ENCODE measurements around the gene CNEP1R1. TPM values are rescaled to one million over a fixed set of nuclear protein-coding genes. Genes with fewer than 3 reads are reported as not detected.
A peak's percentile ranks its signal among the peaks of the same experiment; 100 is the strongest.

Gene CNEP1R1
- total RNA-seq, 1 donor from 2014 or later: 24.3 TPM

GRCh38 chr16:50065624-50066481 is 40.8 kb downstream of the CNEP1R1 start, which contains the start of gene HEATR3:
TSS of gene HEATR3 (plus strand) at chr16:50065970. CDS start at chr16:50066132, 162 bp downstream.
- Mint-ChIP-seq H3K9me3 (no peaks in the 10 kb centered on the region), H3K27ac (peak within 1 kb of the TSS; percentile 93), H3K27me3 (ENCODE audit: low read depth) (no peaks in the 10 kb centered on the region), H3K36me3 (peaks cover 4% of the 10 kb centered on the region), H3K4me3 (peak within 1 kb of the TSS; percentile 73), H3K4me1 (peaks cover 12% of the 10 kb centered on the region)
- peak; percentile 88 to 94 for DNase-seq (ENCODE audit: low spot score in 2 of 2, unreplicated experiment in 2 of 2)
- TF ChIP-seq, protein P1, sequence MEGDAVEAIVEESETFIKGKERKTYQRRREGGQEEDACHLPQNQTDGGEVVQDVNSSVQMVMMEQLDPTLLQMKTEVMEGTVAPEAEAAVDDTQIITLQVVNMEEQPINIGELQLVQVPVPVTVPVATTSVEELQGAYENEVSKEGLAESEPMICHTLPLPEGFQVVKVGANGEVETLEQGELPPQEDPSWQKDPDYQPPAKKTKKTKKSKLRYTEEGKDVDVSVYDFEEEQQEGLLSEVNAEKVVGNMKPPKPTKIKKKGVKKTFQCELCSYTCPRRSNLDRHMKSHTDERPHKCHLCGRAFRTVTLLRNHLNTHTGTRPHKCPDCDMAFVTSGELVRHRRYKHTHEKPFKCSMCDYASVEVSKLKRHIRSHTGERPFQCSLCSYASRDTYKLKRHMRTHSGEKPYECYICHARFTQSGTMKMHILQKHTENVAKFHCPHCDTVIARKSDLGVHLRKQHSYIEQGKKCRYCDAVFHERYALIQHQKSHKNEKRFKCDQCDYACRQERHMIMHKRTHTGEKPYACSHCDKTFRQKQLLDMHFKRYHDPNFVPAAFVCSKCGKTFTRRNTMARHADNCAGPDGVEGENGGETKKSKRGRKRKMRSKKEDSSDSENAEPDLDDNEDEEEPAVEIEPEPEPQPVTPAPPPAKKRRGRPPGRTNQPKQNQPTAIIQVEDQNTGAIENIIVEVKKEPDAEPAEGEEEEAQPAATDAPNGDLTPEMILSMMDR (IDR thresholded peaks at IDR 0.05; ENCODE audit: unreplicated experiment): no peak

GRCh38 chr16:50066482-50067289 is 41.7 kb downstream of the CNEP1R1 start:
- no peaks in the 10 kb centered on the region for H3K9me3 Mint-ChIP-seq
- peaks cover 4% of the 10 kb centered on the region for H3K36me3 Mint-ChIP-seq
- TF ChIP-seq, protein P1 (IDR thresholded peaks at IDR 0.05; ENCODE audit: unreplicated experiment): no peak
- peak overlapping the region; percentile 68 for H3K27ac Mint-ChIP-seq
- peaks cover 12% of the 10 kb centered on the region for H3K4me1 Mint-ChIP-seq
- no peak for DNase-seq (ENCODE audit: low spot score in 2 of 2, unreplicated experiment in 2 of 2)
- peak overlapping the region; percentile 73 for H3K4me3 Mint-ChIP-seq
- H3K27me3 Mint-ChIP-seq (ENCODE audit: low read depth): no peaks in the 10 kb centered on the region

- H3K36me3 Mint-ChIP-seq: peaks cover 4% of the 10 kb centered on the region
- TF ChIP-seq, protein P1 (IDR thresholded peaks at IDR 0.05; ENCODE audit: unreplicated experiment): no peak
- no peaks in the 10 kb centered on the region for H3K9me3 Mint-ChIP-seq
- H3K27me3 Mint-ChIP-seq (ENCODE audit: low read depth): no peaks in the 10 kb centered on the region
- peaks cover 12% of the 10 kb centered on the region for H3K4me1 Mint-ChIP-seq
- H3K27ac Mint-ChIP-seq: peak overlapping the region; percentile 78
- peak overlapping the region; percentile 73 for H3K4me3 Mint-ChIP-seq
- DNase-seq (ENCODE audit: low spot score in 2 of 2, unreplicated experiment in 2 of 2): no peak
Observed at GRCh38 chr16:50067290-50067853, 42.3 kb downstream of the CNEP1R1 start.

DNA sequence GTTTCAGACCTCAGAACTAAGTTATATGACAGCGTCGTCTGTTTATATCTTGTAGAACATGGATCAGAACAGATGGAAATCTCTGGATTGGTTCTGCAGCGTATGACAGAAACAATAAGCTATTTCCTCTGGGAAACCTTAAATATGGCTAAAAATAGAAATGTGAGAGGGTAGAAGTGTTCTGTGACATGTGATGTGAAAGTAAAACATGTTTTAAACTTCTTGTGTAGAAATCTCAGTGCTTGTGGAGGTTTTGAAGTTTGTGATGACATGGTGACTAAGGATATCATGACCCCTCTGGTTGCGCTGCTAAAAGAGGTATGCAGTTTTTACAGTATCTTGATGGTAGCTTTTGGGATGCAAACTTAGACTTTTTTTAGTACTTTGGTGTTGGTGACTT is 43.5 kb downstream of the CNEP1R1 start:
- Mint-ChIP-seq H3K27me3 (ENCODE audit: low read depth) (no peaks in the 10 kb centered on the region), H3K27ac (no peak overlapping the region), H3K4me3 (no peak overlapping the region), H3K9me3 (no peaks in the 10 kb centered on the region), H3K4me1 (peaks cover 12% of the 10 kb centered on the region), H3K36me3 (peaks cover 4% of the 10 kb centered on the region)
- TF ChIP-seq, protein P1 (IDR thresholded peaks at IDR 0.05; ENCODE audit: unreplicated experiment): no peak
- DNase-seq (ENCODE audit: low spot score in 2 of 2, unreplicated experiment in 2 of 2): no peak

- Mint-ChIP-seq H3K9me3 (no peaks in the 10 kb centered on the region), H3K36me3 (peaks cover 4% of the 10 kb centered on the region), H3K4me1 (peaks cover 12% of the 10 kb centered on the region), H3K27ac (no peak overlapping the region), H3K4me3 (no peak overlapping the region), H3K27me3 (ENCODE audit: low read depth) (no peaks in the 10 kb centered on the region)
- DNase-seq (ENCODE audit: low spot score in 2 of 2, unreplicated experiment in 2 of 2): no peak
- TF ChIP-seq, protein P1 (IDR thresholded peaks at IDR 0.05; ENCODE audit: unreplicated experiment): no peak
Observed at GRCh38 chr16:50069060-50069459, 44.0 kb downstream of the CNEP1R1 start.

Data from mesothelial cell of epicardium (in vitro differentiated cells).